Esophagus (tissue), 2 donors: ENCODE results near the gene CLEC2L. TPM values are rescaled to one million over a fixed set of nuclear protein-coding genes. Genes with fewer than 3 reads are reported as not detected.

Experiments used
- H3K27ac ChIP-seq, 2 donors: one replicate each; pipeline ENCODE4 v1.5.1; 2013; ENCODE audit warnings: low read depth in 2 of 2, mild to moderate bottlenecking in 2 of 2, inconsistent platforms in 1 of 2, low read length in 1 of 2, moderate library complexity in 1 of 2
- H3K27me3 ChIP-seq, 2 donors: one replicate each; pipeline ENCODE4 v1.6.1; 2013; ENCODE audit warnings: low read length in 2 of 2, control low read depth in 1 of 2, mild to moderate bottlenecking in 1 of 2; ENCODE audit not compliant: insufficient read depth in 2 of 2, control insufficient read depth in 1 of 2
- H3K36me3 ChIP-seq, 2 donors: one replicate each; pipeline ENCODE4 v1.6.1; 2013; ENCODE audit warnings: low read length in 1 of 2; ENCODE audit not compliant: control insufficient read depth in 2 of 2, insufficient read depth in 2 of 2
- H3K4me1 ChIP-seq, 2 donors: one replicate each; pipeline ENCODE4 v1.6.1; 2013; ENCODE audit warnings: low read length in 1 of 2; ENCODE audit not compliant: control insufficient read depth in 2 of 2, insufficient read depth in 2 of 2
- H3K4me3 ChIP-seq, 2 donors: one replicate each; pipeline ENCODE4 v1.5.1; 2013; ENCODE audit warnings: low read length in 2 of 2, mild to moderate bottlenecking in 2 of 2, low read depth in 1 of 2, moderate library complexity in 1 of 2
- H3K9me3 ChIP-seq, 2 donors: one replicate each; pipeline ENCODE4 v1.6.1; 2013; ENCODE audit warnings: mild to moderate bottlenecking in 2 of 2, low read depth in 1 of 2, low read length in 1 of 2, moderate library complexity in 1 of 2; ENCODE audit not compliant: control insufficient read depth in 2 of 2, insufficient read depth in 1 of 2
- WGBS, 2 donors: extraction: QIAGEN DNeasy Blood & Tissue Kit; methylation state at CpG; one replicate each; pipeline ENCODE4 v1.1.7; 2013; 5-methylcytosine and 5-hydroxymethylcytosine counted together
- polyA plus RNA-seq, 2 donors: library from polyadenylated mRNA; stranded (reverse); fragments of 200-250 nt; gene quantifications; one replicate each; pipeline ENCODE4 v1.2.3, GENCODE V29; 2013
- donor health status: healthy with polysubstance abuse.
- donor health status: Bipolar disorder and iron deficiency.

Gene CLEC2L
- polyA plus RNA-seq, 2 donors = 0.04 TPM; not detected in 1

DNA sequence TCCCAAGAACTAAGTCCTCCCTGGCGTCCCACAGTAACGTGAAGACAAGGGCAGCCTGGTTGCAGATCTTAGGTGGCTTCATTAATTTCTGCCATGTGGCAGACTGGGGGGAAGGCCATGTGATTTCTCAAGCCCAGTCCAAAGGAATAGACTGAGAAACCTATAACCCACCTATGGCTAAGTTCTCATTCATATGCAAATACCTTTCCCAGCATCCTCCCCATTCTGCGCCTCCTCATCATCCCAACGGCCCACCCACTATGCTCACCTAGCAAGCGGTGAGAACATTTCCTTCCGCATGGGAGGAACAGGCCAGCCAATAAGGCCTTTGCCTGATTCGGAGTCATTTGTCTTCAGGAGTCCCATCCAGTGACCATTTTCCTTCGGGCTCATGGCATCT lies 8.2 kb upstream of the CLEC2L start:
- Histone ChIP-seq H3K27me3 (no peaks in the 10 kb centered on the region), H3K9me3 (no peaks in the 10 kb centered on the region), H3K36me3 (no peaks in the 10 kb centered on the region), H3K4me1 (no peaks in the 10 kb centered on the region), H3K27ac (no peak overlapping the region), H3K4me3 (no peak overlapping the region)
- WGBS, 2 donors = 85 to 91% methylated on average over 8 of the region's 8 CpGs

DNA sequence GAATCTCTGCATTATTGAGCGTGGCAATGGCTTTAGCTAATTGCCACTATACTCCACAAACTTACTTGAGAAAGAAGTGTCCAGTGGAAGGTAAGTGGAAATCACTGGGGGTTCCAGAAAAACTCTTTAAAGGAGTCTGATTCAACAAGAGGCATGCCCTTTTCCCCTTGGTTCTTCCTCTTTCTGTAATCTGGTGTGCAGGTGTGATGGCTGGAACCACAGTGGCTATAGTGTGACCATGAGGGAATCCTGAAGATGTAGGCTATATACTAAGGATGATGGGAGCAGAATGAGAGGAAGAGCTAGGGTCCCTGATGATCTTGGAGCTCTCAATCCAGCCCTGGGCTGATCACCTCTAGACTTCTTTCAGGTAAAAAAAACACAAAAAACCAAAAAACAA lies 2.0 kb upstream of the CLEC2L start:
- Histone ChIP-seq H3K27me3 (peaks cover 6 to 8% of the 10 kb centered on the region in 2 donors), H3K27ac (no peak overlapping the region), H3K4me3 (no peak overlapping the region), H3K9me3 (peaks cover 0 to 3% of the 10 kb centered on the region in 2 donors), H3K36me3 (no peaks in the 10 kb centered on the region), H3K4me1 (peaks cover 3 to 5% of the 10 kb centered on the region in 2 donors)
- 82 to 94% methylated on average over 1 of the region's 1 CpG for WGBS, 2 donors

DNA sequence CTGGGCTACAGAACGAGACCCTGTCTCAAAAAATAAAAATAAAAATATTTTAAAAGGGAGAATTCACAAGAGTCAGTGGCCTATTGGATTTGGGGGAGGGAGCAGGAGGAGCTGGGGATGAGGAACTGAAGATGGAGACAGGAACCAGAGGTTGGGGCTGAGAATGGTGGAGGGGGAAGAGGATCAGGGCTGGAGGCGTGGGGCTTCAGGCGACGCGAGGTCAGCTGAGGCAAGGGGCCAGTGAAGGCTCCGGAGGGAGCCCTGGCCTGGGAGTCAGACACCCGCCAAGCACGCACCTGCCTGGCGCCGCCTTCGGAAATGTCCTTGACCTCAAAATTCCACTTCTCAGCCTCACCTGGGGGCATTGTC lies 671 bp upstream of the CLEC2L start:
- H3K27me3 ChIP-seq = peaks cover 6 to 8% of the 10 kb centered on the region in 2 donors
- H3K4me3 ChIP-seq = no peak overlapping the region
- H3K27ac ChIP-seq = no peak overlapping the region
- WGBS, 2 donors = 19 to 26% methylated on average over 11 of the region's 11 CpGs
- H3K36me3 ChIP-seq = no peaks in the 10 kb centered on the region
- peaks cover 0 to 3% of the 10 kb centered on the region in 2 donors for H3K9me3 ChIP-seq
- H3K4me1 ChIP-seq = peaks cover 3 to 9% of the 10 kb centered on the region in 2 donors

DNA sequence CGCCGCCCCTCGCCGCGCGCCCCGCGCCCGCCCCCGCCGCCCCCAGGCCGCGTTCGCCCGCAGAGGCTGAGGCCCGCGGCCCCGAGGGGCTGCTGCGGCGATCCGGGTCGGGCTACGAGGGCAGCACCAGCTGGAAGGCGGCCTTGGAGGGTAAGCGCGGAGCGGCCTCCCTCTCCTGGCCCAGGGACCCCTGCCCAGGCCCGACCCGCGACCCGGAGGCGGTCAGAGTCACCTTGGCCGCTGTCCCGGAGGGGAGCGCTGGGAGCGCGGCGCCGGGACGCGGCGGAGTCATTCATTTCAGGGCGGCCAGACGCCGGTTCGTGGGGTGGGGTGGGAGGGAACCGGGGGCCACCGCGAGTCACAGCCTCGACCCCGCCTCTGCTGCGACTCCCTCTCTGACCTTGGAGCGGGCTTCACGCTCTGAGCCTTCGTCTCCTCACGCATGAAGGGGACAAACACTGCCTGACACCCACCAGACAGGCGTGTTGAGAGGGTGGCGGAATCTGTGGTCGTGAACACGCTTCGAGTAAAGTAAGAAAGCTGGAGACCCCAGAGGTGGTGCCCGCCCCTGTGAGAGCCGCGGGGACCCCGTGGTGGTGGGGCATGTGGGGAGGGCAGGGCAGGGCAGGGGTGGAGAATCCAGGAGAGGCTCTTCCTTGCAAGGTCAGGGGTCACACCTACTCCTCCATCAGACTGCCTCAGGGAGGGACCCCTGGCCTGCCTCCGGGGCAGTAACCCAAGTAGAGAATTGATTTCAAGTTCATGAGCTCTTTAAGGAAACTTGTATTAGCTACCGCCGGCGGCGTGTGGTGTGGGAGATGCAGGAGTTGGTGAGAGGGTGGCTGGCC lies 707 bp downstream of the CLEC2L start:
- WGBS, 2 donors = 22 to 25% methylated on average over 62 to 70 of the region's 70 CpGs
- Histone ChIP-seq H3K27ac (no peak overlapping the region), H3K27me3 (peaks cover 6 to 8% of the 10 kb centered on the region in 2 donors), H3K4me3 (peak overlapping the region in 1 of 2 donors; percentile 38), H3K4me1 (peaks cover 3 to 9% of the 10 kb centered on the region in 2 donors), H3K9me3 (peaks cover 0 to 3% of the 10 kb centered on the region in 2 donors), H3K36me3 (no peaks in the 10 kb centered on the region)

GRCh38 chr7:139525239-139525638 lies 1.8 kb downstream of the CLEC2L start:
- Histone ChIP-seq H3K36me3 (no peaks in the 10 kb centered on the region), H3K27ac (no peak overlapping the region), H3K4me1 (peaks cover 3 to 9% of the 10 kb centered on the region in 2 donors), H3K4me3 (no peak overlapping the region), H3K27me3 (peaks cover 6 to 8% of the 10 kb centered on the region in 2 donors), H3K9me3 (peaks cover 0 to 3% of the 10 kb centered on the region in 2 donors)
- WGBS, 2 donors = 88 to 93% methylated on average over 10 of the region's 10 CpGs

- H3K27me3 ChIP-seq = peaks cover 6 to 8% of the 10 kb centered on the region in 2 donors
- no peaks in the 10 kb centered on the region for H3K36me3 ChIP-seq
- peaks cover 3 to 9% of the 10 kb centered on the region in 2 donors for H3K4me1 ChIP-seq
- H3K4me3 ChIP-seq = no peak overlapping the region
- H3K27ac ChIP-seq = no peak overlapping the region
- peaks cover 0 to 3% of the 10 kb centered on the region in 2 donors for H3K9me3 ChIP-seq
These were observed 2.3 kb downstream of the CLEC2L start for GRCh38 chr7:139525750-139526149.

DNA sequence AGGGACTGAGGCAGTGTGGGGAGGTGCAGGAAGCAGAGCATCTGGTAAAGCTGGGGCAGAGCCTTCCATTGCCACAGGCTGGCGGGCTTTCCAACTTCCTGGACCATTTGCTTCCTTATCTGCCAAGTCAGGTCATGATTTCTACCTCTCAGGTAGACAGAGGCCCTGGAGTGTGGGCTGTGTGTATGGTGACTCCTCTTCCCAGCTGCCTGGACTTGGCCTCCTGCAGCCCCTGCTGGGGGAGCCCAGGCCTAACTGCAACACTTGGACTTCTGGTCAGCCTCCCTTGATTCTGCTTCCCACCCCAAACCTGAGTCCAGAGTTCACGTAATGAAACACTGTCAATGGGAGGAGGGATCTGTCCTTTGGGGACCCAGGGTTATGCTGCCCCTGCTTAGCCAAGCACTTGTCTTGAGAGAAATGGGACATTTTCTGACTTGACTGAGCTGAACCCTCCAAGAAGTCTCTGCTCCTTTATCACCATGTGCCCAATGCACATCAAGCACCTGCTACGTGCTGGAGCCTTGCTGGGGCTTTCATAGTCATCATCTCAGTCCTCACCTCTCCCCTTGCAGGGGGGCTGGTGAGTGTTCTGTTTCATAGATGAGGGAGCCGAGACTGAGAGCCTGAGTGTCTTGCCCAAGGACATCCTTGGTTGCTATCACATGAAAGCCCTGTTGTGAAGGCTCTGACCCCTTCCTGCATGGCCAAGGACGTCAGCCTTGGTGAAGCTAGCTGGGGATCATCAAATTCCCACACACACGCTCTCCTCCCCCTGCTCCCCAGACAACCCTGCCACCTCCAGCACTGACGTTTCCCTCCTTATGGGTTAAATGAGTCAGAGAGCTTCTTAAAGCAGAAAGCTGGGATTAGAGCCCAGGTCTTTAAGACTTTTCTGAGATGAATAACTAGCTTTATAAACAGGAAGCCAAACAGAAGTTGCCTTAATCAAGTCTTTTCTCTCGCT lies 3.4 kb downstream of the CLEC2L start:
- H3K9me3 ChIP-seq = no peaks in the 10 kb centered on the region
- peaks cover 3 to 9% of the 10 kb centered on the region in 2 donors for H3K4me1 ChIP-seq
- WGBS, 2 donors = 61 to 67% methylated on average over 8 of the region's 8 CpGs
- no peak overlapping the region for H3K4me3 ChIP-seq
- H3K36me3 ChIP-seq = no peaks in the 10 kb centered on the region
- H3K27ac ChIP-seq = no peak overlapping the region
- H3K27me3 ChIP-seq = peaks cover 4 to 8% of the 10 kb centered on the region in 2 donors

DNA sequence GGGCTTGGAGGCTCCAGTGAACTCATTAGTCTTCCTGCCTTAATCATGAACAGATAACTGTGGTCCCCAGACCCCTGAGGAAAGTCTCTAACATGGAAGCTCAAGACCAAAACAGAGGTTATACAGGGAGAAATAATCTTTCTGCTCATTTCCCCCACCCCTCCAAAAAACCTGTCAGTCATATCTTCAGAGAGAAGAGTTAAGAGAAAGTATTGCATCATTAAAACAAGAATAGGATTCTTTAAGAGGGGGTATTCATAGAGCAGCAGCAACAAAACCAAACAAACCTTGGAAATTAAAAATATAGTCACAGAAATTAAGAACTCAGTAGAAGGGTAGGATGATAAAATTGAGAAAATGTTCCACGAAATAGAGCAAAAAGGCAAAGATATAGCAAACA lies 7.6 kb downstream of the CLEC2L start:
- peaks cover 0 to 4% of the 10 kb centered on the region in 2 donors for H3K4me1 ChIP-seq
- H3K4me3 ChIP-seq = no peak overlapping the region
- H3K36me3 ChIP-seq = no peaks in the 10 kb centered on the region
- no peaks in the 10 kb centered on the region for H3K27me3 ChIP-seq
- no peaks in the 10 kb centered on the region for H3K9me3 ChIP-seq
- WGBS, 2 donors = 91% methylated on average over 1 of the region's 1 CpG
- H3K27ac ChIP-seq = no peak overlapping the region

DNA sequence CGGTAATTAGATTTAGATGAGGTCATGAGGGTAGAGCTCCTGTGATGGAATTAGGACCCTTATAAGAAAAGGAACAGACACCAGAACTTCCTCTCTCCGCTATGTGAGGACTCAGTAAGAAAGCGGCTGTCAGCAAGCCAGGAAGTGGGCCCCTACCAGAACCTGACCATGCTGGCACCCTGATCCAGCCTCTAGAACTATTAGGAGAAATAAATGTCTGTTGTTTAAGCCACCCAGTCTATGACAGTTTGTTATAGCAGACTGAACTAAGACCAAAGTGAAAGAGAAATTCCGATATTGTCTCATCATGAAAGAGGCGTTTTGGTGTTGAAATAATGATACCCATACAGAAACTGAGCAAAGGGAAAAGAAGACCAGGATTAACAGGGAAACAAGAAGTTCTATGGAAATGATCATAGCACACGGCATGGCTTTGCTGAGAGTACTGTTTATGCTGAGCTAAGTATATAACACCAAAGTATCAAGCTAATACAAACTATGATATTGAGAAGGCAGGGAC lies 9.2 kb downstream of the CLEC2L start:
- no peaks in the 10 kb centered on the region for H3K27me3 ChIP-seq
- no peaks in the 10 kb centered on the region for H3K36me3 ChIP-seq
- no peak overlapping the region for H3K27ac ChIP-seq
- H3K9me3 ChIP-seq = no peaks in the 10 kb centered on the region
- WGBS, 2 donors = 85 to 89% methylated on average over 6 of the region's 6 CpGs
- H3K4me3 ChIP-seq = no peak overlapping the region
- H3K4me1 ChIP-seq = no peaks in the 10 kb centered on the region
